ENCODE results near the gene TRAPPC3. TPM values are rescaled to one million over a fixed set of nuclear protein-coding genes. Genes with fewer than 3 reads are reported as not detected.

TRAPPC3 gene
- total and polyA plus RNA-seq, 2 experiments from 2014 or later = 99.6 to 125 TPM

GRCh38 chr1:36097693-36098585 is 51.3 kb downstream of the TRAPPC3 start:
- no peak overlapping the region for H3K27ac ChIP-seq
- H3K4me3 ChIP-seq = no peak overlapping the region
- TF ChIP-seq, protein P1, sequence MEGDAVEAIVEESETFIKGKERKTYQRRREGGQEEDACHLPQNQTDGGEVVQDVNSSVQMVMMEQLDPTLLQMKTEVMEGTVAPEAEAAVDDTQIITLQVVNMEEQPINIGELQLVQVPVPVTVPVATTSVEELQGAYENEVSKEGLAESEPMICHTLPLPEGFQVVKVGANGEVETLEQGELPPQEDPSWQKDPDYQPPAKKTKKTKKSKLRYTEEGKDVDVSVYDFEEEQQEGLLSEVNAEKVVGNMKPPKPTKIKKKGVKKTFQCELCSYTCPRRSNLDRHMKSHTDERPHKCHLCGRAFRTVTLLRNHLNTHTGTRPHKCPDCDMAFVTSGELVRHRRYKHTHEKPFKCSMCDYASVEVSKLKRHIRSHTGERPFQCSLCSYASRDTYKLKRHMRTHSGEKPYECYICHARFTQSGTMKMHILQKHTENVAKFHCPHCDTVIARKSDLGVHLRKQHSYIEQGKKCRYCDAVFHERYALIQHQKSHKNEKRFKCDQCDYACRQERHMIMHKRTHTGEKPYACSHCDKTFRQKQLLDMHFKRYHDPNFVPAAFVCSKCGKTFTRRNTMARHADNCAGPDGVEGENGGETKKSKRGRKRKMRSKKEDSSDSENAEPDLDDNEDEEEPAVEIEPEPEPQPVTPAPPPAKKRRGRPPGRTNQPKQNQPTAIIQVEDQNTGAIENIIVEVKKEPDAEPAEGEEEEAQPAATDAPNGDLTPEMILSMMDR (IDR thresholded peaks at IDR 0.05; ENCODE audit: low read depth, low read length) = no peak
- peaks cover 26% of the 10 kb centered on the region for H3K36me3 ChIP-seq
- no peaks in the 10 kb centered on the region for H3K4me1 ChIP-seq (ENCODE audit: low read depth)
- H3K27me3 ChIP-seq = no peaks in the 10 kb centered on the region
- no peaks in the 10 kb centered on the region for H3K9me3 ChIP-seq (ENCODE audit: low read depth)
- no peak for DNase-seq (ENCODE audit: low read depth in 1 of 2, low spot score in 1 of 2)

GRCh38 chr1:36096500-36097432 is 52.5 kb downstream of the TRAPPC3 start:
- peak overlapping the region; percentile 28 for H3K27ac ChIP-seq

DNA sequence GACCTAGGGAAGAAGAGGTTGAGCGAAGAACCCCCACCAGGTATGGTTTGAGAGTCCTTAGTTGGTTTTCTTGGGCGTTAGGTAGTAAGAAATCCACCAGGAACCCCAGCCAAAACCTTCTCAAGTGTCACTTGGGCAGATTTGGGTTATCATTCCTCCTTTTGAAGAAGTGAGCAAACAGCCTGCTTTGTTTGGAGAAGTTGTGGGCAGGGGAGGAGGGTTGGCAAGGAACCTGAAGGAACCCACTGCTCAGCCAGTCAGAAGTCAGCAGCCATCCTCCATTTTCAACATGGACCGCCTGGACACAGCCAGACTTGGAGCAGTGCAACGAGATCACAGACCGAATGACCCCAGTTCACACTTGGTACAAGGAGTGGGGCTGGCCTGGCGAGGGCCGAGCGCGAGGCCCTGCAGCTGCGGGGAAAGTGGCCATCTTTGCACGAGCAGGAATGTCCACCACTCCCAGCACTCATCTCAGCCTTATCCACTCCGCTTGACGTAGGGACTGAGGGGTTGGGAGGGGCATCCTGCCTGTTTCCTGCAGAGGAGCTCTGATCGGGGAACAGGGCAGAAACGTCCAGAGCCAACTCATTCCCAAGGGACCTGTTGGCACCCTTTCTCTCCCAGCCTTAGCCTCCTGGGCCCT is 53.4 kb downstream of the TRAPPC3 start:
- Histone ChIP-seq H3K4me3 (no peak overlapping the region), H3K36me3 (peaks cover 40% of the 10 kb centered on the region), H3K4me1 (ENCODE audit: low read depth) (no peaks in the 10 kb centered on the region), H3K27me3 (no peaks in the 10 kb centered on the region), H3K9me3 (ENCODE audit: low read depth) (no peaks in the 10 kb centered on the region), H3K27ac (no peak overlapping the region)
- peak in 1 of 2 donors; percentile 7 for DNase-seq (ENCODE audit: low read depth in 1 of 2, low spot score in 1 of 2)
- TF ChIP-seq, protein P1 (IDR thresholded peaks at IDR 0.05; ENCODE audit: low read depth, low read length) = no peak

More at GRCh38 chr1:36096500-36097432, 52.5 kb downstream of the TRAPPC3 start:
- Histone ChIP-seq H3K36me3 (peaks cover 36% of the 10 kb centered on the region), H3K9me3 (ENCODE audit: low read depth) (no peaks in the 10 kb centered on the region), H3K4me1 (ENCODE audit: low read depth) (no peaks in the 10 kb centered on the region), H3K4me3 (no peak overlapping the region), H3K27me3 (no peaks in the 10 kb centered on the region)
- TF ChIP-seq, protein P1 (IDR thresholded peaks at IDR 0.05; ENCODE audit: low read depth, low read length) = no peak
- peak; percentile 9 to 27 for DNase-seq (ENCODE audit: low read depth in 1 of 2, low spot score in 1 of 2)

GRCh38 chr1:36094621-36095061 is 54.6 kb downstream of the TRAPPC3 start:
- Histone ChIP-seq H3K4me1 (ENCODE audit: low read depth) (peaks cover 6% of the 10 kb centered on the region), H3K27ac (no peak overlapping the region), H3K9me3 (ENCODE audit: low read depth) (no peaks in the 10 kb centered on the region), H3K4me3 (no peak overlapping the region), H3K36me3 (peaks cover 40% of the 10 kb centered on the region), H3K27me3 (no peaks in the 10 kb centered on the region)
- TF ChIP-seq, protein P1 (IDR thresholded peaks at IDR 0.05; ENCODE audit: low read depth, low read length) = no peak
- DNase-seq (ENCODE audit: low read depth in 1 of 2, low spot score in 1 of 2) = no peak

GRCh38 chr1:36093929-36094328 is 55.4 kb downstream of the TRAPPC3 start:
- DNase-seq (ENCODE audit: low read depth in 1 of 2, low spot score in 1 of 2) = no peak
- H3K36me3 ChIP-seq = peaks cover 40% of the 10 kb centered on the region

More at GRCh38 chr1:36093929-36094328, 55.4 kb downstream of the TRAPPC3 start:
- H3K27ac ChIP-seq = no peak overlapping the region
- H3K4me3 ChIP-seq = no peak overlapping the region
- no peaks in the 10 kb centered on the region for H3K27me3 ChIP-seq
- H3K4me1 ChIP-seq (ENCODE audit: low read depth) = peaks cover 7% of the 10 kb centered on the region
- H3K9me3 ChIP-seq (ENCODE audit: low read depth) = no peaks in the 10 kb centered on the region
- TF ChIP-seq, protein P1 (IDR thresholded peaks at IDR 0.05; ENCODE audit: low read depth, low read length) = no peak
